Pericardium fibroblast (primary cell): Measurements from ENCODE around the gene ECE2. TPM values are rescaled to one million over a fixed set of nuclear protein-coding genes. Genes with fewer than 3 reads are reported as not detected.

Experiments used
- total RNA-seq: library from RNA; depleted of rRNA; stranded (reverse); fragments of >200 nt; gene quantifications from 2 replicates; pipeline ENCODE4 v1.2.3, GENCODE V29; 2015

The ECE2 gene
- total RNA-seq: not detected in 2 replicates

DNA sequence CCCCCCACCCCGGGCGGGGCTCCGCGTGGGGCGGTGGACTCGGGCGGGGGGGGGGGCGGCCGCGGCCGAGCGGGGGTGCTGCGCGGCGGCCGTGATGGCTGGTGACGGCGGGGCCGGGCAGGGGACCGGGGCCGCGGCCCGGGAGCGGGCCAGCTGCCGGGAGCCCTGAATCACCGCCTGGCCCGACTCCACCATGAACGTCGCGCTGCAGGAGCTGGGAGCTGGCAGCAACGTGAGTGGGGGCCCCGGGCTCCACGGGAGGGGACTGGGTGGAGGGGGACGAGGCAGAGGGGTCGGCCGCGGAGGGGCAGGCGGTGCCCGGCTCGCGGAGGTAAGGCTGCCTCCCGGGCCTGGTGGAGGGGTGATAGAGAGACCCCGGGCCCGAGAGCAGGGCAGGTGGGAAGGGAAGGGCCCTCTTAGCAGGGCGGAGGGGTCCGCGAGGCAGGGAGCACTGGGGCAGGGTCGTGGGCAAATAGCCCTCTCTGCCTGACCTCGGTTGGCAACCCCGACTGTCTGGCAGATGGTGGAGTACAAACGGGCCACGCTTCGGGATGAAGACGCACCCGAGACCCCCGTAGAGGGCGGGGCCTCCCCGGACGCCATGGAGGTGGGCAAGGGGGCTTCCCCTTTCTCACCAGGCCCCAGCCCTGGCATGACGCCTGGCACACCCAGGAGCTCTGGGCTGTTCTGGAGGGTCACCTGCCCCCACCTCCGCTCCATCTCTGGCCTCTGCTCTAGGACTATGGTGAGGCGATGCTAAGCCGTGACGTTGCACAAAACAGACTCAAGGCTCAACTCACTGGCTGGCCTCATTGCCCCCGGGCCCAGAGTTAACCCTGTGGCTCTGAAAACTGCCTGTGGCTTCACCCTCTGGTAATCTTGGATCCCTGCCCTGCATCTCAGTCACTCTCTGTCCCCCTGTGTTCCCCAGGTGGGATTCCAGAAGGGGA, at the start of gene ECE2:
TSS of gene ECE2 (plus strand) at position 62 of the 950 bp plus-strand sequence. CDS start at position 194, 132 bp downstream.

DNA sequence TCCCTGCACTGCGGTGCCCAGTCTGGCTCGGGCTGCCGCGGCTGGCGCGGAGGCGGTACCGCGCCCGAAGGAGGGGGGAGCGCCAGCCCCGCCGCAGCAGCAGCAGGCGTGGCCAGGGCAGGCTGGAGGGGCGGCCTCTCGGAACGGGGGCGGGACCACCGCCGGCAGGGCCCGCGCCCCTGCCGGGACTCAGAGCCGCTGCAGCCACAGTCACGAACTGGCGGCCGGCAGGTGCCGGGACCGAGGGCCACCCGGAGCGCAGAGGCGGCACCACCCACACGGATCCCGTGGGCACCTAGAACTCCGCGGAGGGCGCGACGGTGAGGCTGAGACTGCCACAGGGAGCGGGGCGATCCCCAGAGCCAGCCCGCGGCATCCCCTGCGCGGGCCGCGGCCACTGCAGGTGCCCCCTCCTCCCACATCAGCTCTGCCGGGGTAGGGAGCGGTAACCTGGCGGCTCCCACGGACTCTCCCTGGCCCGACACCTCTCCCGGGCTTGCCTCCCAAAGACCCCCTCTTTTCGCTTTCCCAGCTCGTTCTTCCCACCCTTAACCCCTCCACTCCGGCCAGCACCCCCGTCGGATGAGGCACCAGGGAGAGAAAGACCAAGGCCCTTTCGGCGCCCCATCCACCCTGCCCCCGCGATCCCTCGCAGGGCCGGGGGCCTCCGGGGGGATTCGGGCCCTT, 46.3 kb upstream of the ECE2 start, which contains the start of gene VWA5B2:
TSS of gene VWA5B2 (plus strand) at position 192 of the 687 bp plus-strand sequence. CDS start 944 bp downstream, outside the sequence.

GRCh38 chr3:184248454-184249411, 27.1 kb upstream of the ECE2 start, which contains the start of gene ALG3:
Gene ALG3, minus strand, starts transcription at chr3:184248962. Its CDS starts 22 bp downstream, at chr3:184248940.

DNA sequence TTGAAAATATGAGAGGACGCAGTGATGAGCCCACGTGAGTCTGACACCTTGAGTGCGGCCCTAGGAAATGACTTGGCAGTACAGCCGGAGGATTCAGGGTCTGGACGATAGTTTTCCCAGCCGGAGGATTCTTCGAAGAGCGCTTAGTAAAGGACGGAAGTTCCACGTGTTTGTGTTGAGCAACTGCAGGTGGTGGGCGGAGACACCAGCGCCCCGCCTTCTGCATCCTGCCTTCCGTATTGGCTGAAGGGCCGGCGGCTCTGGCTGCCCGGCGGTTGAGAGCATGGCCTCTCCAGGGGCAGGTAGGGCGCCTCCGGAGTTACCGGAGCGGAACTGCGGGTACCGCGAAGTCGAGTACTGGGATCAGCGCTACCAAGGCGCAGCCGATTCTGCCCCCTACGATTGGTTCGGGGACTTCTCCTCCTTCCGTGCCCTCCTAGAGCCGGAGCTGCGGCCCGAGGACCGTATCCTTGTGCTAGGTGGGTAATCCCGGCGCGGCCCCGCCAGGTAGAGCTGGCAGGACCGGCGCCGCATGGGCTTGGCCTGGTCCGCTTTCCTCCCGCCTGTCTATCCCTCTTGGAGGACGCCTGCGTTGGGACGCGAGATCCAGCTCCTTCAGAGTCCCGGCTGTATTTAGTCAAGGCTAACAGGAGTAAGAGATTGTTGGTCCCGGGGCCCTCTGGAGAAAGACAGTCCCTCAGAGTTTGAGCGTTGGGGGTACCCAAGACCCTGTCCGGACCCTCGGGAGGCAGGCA, 26.2 kb upstream of the ECE2 start, which contains the start of gene EEF1AKMT4:
TSS of gene EEF1AKMT4 (plus strand) at position 261 of the 755 bp plus-strand sequence. CDS start at position 284, 23 bp downstream.

DNA sequence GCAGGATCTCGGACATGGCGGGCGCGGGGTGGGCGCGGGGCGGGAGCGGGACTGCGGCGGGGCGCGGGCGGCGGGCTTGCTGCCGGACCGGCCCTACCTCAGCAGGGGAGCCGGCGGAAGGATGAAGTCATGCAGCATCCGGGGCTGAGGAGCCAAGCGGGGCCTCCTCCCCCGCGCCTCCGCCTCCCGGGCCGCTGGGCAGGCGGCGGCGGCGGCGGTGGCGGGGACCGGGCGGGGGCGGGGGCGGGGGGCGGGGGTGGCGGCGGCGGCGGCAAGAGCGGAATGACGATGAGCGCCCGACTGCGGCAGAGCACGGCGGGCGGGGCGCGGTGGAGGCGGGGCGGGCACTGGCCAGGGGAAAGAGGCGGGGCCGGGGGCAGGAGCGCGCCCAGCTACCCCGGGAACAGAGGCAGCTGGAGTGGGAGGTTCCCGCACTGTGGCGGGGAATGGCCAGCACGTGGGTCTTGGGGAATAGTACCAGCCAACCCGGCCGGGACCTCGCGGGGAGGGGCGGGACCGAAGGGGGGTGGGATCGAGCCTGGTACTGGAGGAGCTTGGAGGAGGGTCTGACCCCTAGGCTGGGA, 14.5 kb upstream of the ECE2 start, which contains the start of gene CAMK2N2:
TSS of gene CAMK2N2 (minus strand) at position 284 of the 584 bp plus-strand sequence. CDS start at position 16, 268 bp downstream.

GRCh38 chr3:184298759-184299487, 23.1 kb downstream of the ECE2 start, which contains the start of gene PSMD2:
Gene PSMD2, plus strand, starts transcription at chr3:184299241. Its CDS starts 26 bp downstream, at chr3:184299267.

GRCh38 chr3:184314363-184314699, 38.5 kb downstream of the ECE2 start, which contains the start of gene EIF4G1:
Gene EIF4G1, plus strand, starts transcription at chr3:184314606. Its CDS starts 1,191 bp downstream, at chr3:184315797.

DNA sequence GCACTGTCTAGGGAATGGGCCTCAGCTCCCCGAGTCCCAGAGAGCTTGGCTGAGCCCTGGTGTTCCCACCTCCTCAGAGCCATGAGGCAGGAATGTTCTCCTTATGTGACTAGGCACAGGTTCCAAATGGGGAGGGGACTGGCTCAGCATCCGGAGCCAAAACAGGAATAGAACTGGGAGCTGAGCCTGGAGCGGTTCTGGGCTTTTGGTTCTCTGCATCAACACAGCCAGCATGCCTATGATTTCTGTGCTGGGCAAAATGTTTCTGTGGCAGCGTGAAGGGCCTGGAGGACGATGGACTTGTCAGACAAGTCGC, 61.5 kb downstream of the ECE2 start, which contains the start of gene FAM131A:
TSS of gene FAM131A (plus strand) at position 202 of the 316 bp plus-strand sequence. CDS start at position 233, 31 bp downstream.

Other genes starting within 250 kb of the ECE2 start
- not detected in 2 replicates for gene HTR3D, start 244.3 kb upstream of the ECE2 start, total RNA-seq
- not detected in 2 replicates for gene HTR3C, start 223.0 kb upstream of the ECE2 start, total RNA-seq
- not detected in 2 replicates for gene HTR3E, start 179.0 kb upstream of the ECE2 start, total RNA-seq
- gene EIF2B5, start 140.7 kb upstream of the ECE2 start, total RNA-seq: 9.3 and 27.5 TPM in 2 replicates
- gene DVL3, start 120.6 kb upstream of the ECE2 start, total RNA-seq: 51.8 and 57.9 TPM in 2 replicates
- 319 and 405 TPM in 2 replicates for gene AP2M1, start 101.2 kb upstream of the ECE2 start, total RNA-seq
- 50.2 and 73.2 TPM in 2 replicates for gene ABCF3, start 89.8 kb upstream of the ECE2 start, total RNA-seq
- not detected in 2 replicates for gene VWA5B2, start 46.4 kb upstream of the ECE2 start, total RNA-seq
- 65.1 and 65.7 TPM in 2 replicates for gene ALG3, start 27.1 kb upstream of the ECE2 start, total RNA-seq
- gene EEF1AKMT4, start 26.4 kb upstream of the ECE2 start, total RNA-seq: 6.1 and 6.5 TPM in 2 replicates
- 0.12 TPM in 1 of 2 replicates, not detected in the other for gene CAMK2N2, start 14.5 kb upstream of the ECE2 start, total RNA-seq
- gene PSMD2, start 23.2 kb downstream of the ECE2 start, total RNA-seq: 270 and 297 TPM in 2 replicates
- gene EIF4G1, start 38.6 kb downstream of the ECE2 start, total RNA-seq: 231 and 272 TPM in 2 replicates
- 21.1 and 28.6 TPM in 2 replicates for gene FAM131A, start 61.6 kb downstream of the ECE2 start, total RNA-seq
- gene CLCN2, start 85.6 kb downstream of the ECE2 start, total RNA-seq: 2.2 and 2.5 TPM in 2 replicates
- gene POLR2H, start 85.7 kb downstream of the ECE2 start, total RNA-seq: 53.4 and 88.9 TPM in 2 replicates
- gene THPO, start 102.2 kb downstream of the ECE2 start, total RNA-seq: not detected in 2 replicates
- 1.5 and 5.1 TPM in 2 replicates for gene CHRD, start 104.0 kb downstream of the ECE2 start, total RNA-seq